HG03354 (cell line): ENCODE measurements around the gene FBXL7.

Source experiments
- ATAC-seq: cut with Tn5 transposase; IDR thresholded peaks from one replicate; pipeline ENCODE4 v1.9.1; 2021; ENCODE audit warnings: mild to moderate bottlenecking; ENCODE audit not compliant: unreplicated experiment, poor library complexity, severe bottlenecking

FBXL7 gene

DNA sequence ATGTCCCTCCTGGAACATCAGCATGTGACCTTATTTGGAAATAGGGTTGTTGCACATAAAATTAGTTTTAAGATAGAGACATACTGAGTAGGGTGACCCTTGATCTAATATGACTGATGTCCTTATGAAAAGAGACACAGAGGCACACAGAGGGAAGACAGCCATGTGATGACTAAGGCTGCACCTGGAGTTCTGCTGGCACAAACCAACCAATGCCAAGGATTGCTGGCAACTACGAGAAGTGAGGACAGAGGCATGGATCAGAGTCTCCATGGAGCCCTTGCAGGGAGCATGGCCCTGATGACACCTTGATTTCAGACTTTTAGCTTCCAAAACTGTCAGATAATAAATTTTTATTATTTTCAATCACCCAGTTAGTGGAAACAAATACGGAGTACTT is 101.9 kb downstream of the FBXL7 start:
- no peak for ATAC-seq

DNA sequence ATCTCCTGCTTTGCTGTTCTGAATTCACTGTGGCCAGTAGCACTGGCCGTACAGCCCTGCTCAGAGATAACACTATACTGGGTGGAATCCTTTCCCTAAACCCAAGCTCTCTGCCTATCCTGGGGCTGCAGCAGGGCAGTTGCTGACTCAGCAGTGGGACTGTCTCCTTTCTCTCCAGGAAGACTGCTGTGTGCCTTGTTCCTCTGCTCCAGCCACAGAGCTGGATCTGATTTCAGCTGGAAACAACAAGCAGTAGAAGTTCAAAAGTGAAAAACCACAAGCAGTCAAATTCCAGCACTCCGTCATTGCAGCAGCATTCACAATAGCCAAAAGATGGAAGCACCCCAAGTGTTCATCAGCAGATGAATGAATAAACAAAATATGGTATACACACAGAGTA is 105.0 kb downstream of the FBXL7 start:
- ATAC-seq: no peak

DNA sequence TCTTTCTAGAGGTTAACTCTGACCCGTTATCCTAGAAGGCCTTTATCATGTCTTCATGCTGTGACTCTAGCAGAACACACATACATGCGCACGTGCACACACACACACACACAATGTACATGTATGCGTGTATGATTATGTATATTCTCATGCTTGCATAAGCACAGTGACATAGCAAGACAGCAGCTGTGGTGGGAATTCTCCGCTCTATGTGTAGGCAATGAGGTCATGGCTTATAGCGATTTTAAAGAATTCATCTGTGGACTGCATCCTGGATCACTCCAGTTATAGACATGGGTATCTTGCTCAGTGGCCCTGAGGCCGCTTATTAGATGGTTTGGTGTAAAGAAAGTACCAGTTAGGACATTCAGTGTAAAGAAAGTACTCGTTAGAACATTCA is 106.2 kb downstream of the FBXL7 start:
- ATAC-seq: no peak

DNA sequence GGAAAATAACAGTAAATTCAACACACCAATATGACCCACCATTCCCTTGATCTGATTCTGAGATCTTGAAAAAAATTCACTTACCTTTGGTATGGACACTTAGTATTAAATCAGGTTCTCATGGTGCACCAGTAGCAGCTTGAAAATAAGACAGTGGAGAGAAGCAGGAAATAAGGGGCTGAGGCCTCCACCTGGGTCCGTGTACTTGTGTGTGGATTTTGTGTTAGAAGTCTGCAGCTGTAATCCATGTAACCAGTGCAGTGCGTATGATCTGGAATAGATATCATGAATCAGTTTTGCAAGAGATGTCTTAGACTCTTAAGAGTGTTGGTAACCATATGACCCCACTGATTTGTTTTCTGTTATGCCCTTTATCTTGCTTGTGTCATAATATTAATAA is 107.1 kb downstream of the FBXL7 start:
- no peak for ATAC-seq

DNA sequence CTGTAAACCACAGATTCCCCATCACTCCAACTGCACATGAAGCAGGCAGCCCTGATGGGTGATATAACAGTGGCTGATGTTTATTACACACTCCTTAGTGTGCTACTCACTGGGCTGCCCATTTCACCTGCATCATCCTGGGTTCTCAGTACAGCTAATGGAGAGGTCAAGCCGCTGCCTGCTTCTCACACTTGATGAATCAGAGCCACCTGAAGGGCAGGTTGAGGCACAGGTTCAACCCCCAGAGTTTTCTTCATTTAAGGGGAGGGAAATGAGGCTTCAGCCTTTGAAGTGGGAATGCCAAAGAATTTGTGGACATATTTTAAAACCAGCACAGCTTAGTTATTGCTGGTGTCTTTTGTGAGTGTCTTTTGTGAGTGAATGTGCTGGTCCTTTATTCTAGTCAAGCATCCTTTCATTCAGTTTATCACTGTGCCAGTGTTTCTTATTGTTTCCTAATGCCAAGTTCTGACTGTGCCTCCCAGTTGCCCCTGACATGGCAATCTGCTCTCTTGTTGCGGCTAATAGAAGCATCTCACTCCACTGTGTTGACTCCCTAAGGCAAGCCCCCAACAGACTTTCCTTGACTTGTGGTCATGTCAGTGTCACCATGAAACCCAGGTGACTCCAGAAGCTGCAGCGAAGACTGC is 109.2 kb downstream of the FBXL7 start:
- no peak for ATAC-seq

DNA sequence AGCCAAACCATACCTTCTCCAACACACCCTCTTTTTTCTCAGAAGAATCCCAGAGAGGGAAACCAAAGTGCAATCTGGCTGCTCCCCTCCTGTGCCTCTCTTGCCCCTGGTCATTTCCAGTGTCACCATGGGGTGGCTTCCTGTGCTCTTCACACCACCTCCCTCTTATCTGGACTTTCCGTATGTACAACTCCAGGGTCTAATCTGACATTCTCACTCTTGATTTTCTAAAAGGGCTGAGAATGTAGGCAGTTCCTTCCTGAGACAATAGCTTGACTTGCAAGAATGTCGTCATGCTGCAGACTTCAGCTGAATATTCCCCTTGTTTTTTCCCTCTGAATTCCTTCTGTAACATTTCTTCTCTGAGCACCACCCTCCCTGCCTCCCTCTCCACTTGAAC is 110.2 kb downstream of the FBXL7 start:
- no peak for ATAC-seq

DNA sequence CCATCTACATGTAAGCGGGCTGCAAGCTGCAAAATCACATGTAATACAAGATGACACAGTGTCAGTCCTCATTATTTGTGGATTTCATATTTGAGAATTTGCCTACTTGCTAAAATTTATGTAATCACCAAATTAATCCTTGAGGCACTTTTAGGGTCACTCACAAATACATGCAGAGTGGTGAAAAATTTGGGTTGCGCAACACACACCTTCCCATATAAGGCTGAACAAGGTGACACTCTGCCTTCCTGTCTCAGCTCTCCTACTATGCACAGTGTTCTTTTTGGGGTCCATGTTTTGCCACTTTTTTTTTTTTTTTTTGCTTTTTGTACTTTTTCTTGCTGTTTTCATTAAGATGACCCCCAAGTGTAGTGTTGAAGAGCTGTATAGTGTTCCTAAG is 111.0 kb downstream of the FBXL7 start:
- no peak for ATAC-seq

DNA sequence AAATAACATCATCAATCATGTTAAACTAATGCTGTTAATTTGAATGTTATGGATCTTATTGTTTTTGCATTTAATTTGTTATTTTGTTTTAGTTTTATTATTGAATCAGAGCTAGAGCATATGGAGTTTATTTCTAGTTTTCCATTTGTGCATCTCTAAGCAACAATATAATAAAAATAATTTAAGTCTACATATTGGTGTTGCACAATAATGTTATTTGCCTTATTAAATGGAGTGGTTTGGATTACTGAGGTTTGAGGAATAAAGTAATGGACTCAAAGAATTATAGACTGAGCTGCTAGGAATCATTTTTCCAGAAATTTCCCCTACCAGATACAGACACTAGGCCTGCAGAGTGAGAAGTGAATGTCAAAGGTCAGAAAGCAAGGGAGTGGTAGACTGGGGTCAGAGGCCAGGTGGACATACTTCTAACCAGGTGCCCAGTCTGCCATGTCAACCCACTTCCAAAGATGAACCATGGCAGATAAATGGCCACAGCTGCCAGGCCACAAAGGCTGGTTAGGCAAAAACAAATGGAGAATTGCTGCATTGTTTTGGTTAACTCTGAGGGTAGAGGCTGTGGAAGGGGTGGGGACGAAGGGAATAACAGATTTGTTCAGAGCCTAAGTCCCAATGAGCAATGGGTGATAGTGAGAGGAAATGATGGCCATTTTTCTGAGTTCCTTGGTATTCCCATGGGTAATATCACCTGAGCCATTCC is 113.1 kb downstream of the FBXL7 start:
- no peak for ATAC-seq

DNA sequence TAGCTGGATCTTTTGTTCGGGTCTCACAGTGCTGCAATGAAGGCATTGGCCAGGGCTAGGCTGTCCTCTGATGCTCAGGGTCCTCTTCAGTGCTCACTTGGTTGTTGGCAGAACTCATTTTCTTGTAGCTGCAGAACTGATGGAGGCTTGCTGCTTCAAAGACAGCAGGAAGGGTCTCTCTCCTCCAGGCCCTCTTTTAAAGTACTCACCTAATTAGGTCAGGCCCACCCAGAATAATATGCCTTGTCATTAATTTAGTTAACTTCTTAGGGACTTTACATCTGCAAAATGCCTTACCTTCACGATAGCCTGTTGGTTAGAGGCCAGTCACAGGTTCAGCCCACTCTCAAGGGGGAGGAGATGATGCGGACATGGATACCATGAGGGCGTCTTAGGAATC is 114.7 kb downstream of the FBXL7 start:
- ATAC-seq: no peak

DNA sequence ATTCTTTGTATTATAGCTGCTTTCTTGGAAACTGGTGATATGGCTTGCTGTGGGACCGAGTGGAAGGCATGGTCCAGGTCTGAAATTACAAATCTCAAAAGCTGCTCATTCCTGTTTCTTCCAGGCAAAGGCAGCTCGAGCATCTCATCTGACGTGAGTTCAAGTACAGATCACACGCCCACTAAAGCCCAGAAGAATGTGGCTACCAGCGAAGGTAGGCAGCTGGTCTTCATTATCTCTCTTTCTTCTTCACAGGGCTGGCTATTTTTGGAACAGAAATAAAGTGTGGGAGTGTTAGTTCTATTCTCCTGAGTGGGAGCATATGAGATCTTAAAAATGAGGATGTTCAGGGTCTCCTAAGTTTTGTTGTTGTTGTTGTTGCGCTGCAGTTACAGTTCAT is 115.9 kb downstream of the FBXL7 start:
- no peak for ATAC-seq

DNA sequence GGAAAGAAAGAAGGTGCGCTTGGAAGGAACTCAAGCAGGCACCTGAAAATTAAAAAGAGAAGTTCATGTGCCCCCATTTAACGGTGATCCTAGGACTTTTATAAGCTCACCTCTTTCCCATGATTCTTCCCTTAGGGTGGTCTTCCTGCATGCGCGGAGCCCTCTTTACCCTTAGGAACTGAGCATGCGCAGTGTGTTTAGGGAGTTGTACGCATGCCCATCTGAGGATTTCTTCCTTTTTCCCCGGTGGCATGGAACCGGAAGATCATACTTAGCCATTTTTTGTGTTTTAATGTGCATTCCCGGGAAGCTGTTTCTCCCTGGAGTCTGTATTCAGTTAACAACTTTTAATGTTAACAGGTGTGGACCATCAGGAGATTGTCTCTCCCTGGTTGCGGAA is 119.0 kb downstream of the FBXL7 start:
- no peak for ATAC-seq

DNA sequence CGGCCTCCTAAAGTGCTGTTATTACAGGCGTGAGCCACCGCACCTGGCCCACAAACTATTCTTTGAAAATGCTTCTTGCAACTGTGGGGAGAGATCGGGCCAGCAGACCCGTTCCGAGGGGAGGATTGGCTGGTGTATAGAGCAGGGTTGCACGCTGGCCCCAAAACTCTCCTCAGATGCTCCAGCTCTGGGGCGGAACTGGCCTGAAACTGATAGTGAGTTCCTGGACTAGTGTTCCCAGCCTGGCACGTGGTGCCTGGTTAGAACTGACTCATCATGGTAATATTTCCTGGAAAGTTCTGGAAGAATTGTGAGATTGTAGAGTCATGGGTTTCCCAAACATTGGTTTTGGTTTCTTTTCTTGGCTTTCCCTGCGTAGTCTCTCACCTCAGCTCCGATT is 120.5 kb downstream of the FBXL7 start:
- ATAC-seq: no peak

DNA sequence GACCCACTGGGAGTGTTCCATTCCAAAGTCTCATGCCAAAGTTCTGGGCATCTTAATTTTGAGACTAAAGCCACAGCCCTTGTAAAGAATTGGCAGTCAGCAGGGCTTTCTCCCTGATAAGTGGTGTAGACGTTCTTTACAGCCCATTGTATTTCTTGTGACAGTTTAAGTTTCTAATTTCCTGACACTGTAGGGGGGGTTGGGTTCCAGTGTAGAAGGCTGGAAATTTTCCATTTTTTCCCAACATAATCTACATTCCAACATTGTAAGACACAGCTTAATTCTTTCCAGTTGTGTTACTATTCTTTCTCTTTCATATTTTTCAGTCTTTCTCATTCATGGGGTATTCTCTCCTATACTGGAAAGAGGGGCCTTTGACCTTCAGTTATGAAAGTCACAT is 121.1 kb downstream of the FBXL7 start:
- ATAC-seq: no peak

DNA sequence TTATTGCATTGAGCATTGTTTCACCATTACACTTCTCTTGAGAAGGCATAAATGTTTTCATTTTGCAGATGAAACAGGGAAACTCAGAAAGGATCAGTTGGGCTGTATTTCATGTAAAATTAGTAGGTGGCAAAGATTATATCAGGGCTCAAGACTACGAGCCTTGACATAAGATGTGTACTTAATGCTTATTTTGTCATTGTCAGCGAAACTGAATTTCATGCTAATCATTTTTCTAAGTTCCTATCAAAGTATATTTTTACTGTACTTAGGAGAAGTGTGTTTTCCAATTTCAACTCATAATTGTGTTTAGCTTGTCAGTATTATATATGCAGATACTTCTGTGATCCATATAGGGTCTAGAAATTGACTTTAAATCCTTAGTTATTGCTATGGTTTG is 123.8 kb downstream of the FBXL7 start:
- no peak for ATAC-seq

DNA sequence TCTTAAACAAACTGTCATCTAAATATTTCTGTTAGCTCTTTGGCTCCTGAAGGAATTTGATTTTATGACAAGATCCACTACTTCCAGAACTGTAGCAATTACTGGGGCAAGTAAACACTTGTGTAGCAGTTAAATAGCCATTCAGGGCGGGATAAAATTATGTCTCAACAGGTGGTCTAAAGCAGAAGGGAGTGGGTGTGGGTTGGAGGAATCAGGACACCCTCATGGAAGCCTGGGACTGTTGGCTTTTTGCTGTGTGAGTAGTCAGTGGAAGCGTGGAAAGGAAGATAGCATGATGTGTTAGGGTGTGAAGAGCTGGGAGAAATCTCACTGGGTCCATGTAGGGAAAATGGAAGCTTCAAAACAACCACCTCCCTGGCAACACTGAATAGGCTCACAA is 127.1 kb downstream of the FBXL7 start:
- ATAC-seq: no peak

DNA sequence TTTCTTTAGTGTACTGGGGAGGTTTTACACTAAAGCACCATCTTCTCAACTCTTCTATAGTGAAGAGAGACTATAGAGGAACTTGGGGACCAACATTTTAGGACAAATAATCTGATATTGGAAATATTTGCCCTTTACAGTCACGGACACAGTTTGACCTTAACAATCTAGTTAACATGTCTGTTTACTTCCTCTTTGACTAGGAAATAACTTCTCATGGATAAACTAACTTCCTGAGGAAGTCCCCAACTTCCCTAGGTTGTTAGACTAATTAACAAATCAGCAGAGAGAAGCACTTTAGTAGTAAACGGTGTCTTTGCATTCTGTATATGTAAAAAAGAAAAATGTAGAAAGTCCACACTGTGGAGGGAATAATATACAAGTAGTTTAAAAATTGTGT is 127.7 kb downstream of the FBXL7 start:
- ATAC-seq: no peak

DNA sequence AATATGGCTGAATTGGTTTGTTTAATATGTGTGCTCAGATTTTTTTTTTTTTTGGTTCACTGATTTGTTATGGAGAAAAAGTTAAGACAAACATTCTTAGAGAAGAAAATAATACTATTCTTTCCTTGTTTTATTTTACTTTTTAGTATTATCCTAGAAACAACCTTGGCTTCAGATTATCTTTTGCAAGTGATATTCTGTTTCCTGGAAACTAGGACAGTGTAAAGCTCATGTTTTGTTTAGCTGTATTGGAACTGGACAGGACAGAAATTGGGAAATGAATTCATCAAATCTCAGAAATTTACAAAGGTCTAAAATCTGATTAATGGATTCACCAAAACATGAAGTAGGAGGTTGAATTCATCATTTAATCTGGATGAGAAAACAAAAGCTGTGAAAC is 130.5 kb downstream of the FBXL7 start:
- ATAC-seq: no peak

DNA sequence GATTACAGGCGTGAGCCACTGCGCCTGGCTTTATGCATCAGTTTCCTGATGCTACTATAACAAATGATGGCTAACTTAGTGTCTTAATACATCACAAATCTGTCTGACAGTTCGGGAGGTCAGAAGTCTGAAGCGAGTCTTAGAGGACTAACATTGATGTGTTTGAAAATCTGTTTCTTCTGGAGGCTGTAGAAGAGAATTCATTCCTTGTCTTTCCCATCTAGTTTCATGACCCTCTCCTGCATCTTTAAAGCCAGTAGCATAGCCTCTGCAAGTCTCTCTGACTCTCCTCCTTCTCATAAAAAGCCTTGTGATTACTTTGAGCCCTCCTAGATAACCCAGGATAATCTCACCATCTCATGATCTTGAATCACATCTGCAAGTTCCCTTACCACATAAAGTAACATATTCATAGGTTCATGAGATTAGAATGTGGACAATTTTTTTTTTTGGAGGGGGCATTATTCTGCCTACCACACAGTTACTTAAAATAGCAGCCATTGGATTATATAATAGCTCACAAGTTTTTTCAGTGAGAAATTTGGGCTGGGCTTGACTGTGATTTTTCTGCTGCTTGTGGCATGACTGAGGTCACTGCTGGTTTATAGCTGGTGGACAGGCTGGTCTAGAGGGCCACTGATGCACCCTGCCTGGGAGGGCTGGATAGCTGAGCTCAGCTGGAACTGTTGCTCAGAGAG is 134.8 kb downstream of the FBXL7 start:
- ATAC-seq: no peak

DNA sequence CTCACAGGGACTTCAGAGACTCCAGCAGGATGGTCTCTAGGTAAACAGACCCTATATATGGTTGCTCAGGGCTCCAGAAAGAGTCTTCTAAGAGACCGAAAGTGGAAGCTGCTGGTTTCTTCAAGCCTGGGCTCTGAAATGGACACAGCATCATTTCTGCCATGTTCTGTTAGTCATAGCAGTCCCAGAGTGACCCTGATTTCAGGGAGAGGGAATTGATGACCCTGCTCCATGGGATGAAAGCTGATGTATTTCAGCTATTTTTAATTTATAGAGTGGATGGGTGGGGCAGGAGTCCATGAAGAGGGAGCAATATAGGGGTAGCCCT is 135.3 kb downstream of the FBXL7 start:
- ATAC-seq: no peak

DNA sequence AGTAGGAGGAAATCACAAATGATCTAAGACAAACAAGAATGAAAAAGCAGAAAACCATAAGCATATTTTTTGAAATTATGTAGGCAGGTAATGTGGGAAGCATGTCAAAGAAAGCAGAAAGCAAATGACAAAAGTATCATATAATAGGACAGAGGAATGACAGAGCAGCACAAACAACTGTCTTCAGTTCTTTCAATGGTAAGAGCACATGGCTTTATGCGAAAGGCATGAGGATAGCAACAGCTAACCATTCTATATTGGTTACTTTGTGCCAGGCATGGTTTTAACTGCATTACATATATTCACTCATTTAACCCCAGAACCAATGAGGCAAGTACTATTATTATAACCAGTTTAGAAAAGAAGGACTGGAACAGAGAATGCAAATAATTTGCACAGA is 137.4 kb downstream of the FBXL7 start:
- ATAC-seq: no peak

DNA sequence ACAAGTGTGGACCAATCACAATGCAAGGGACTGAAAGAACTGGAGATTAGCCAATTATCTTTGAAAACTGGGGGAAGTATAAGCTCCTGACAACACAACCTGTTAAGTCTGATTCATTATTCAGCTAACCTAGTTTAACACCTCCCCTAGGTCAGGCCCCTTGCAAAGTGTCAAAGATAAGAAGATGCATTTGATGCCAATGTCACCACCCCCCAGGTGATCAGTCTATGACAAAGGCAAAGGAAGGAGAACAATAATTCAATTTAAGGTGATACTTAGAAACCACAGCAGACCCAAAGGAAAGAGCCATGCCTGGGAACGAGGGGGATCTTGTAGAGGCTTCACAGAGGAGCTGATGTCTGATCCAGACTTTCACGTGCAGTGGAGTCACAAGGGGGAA is 137.9 kb downstream of the FBXL7 start:
- no peak for ATAC-seq
